Stimulated activated CD8-positive, alpha-beta memory T cell treated with anti-CD3 and anti-CD28 coated beads, Interleukin-2, amount 100 ng/mL, for 1 hour (primary cell): ENCODE results near the gene CFB.
"Not testable (repeated sequence)": the region's sequence is repeated elsewhere in the genome, so short reads cannot be mapped to it uniquely, and the experiment has no call there.

Experiments
- DNase-seq, 2 donors: peaks; one replicate each; pipeline ENCODE4 v3.0.0-alpha.2; 2020; ENCODE audit warnings: low read depth in 2 of 2

Gene CFB

DNA sequence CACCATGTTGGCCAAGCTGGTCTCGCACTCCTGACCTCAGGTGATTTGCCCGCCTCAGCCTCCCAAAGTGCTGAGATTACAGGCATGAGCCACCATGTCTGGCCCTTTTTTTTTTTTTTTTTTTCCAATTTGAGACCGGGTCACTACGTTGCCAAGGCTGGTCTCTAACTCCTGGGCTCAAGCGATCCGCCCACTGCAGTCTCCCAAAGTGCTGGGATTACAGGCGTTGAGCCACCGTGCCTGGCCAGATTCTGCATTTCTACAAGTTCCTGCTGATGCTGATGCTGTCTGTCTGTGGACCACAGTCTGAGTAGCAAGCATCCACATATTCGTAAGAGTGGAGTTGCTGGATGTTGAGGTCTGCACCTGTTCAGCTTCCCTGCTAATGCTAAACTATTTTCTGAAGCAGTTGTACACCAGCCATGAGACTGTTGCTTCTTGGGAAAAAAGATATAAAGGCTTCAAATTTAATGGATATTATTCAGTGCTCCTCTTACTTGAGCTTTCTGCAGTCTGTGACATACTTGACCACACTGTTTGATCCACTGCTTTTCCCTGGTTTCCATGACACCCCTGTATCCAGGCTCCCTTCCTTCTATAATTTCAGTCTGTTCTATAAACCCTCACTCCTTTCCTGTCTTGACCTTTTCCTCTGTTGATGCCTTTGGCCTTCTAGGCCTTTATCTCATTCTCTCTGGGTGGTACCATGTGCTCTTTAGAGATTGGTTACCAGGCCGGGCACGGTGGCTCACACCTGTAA, 33.9 kb upstream of the CFB start:
- no peak for DNase-seq

DNA sequence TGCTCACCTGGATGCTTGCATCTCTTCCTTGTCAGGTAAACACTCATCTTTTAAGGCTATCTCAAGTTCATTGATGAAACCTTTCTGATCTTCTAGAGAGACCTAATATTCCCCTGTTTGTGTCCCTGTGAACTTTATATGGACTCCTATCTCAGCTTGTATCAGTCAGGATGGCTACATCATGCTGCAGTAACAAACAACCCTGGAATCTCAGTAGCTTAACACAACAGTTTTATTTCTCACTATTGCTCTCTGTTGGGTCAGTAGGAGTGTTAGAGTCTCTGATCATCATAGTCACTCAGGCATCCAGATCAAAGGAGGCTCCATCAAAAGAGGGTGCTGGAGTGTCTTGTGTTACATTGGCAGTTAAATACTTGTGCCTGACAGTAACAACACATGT, 30.5 kb upstream of the CFB start:
- no peak for DNase-seq

DNA sequence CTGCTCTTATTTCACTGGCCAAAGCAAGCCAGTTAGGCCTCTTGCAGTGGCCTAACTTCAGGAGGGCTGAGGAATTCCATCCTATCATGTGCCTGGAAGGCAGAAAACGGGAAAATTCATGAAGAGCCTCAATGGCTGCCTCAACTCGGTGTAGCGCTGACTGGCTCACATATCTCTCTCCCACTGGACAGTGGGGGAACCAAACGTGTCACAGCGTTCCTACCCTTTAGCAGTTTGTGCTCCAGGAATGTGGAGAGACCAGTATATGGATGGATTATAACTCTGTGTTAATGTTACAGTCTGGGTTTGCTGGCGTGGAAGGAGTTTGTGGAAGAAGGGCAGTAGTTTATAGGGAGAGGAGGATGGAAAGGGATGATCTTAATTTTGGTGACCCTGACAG, 30.1 kb upstream of the CFB start:
- DNase-seq, result no peak

DNA sequence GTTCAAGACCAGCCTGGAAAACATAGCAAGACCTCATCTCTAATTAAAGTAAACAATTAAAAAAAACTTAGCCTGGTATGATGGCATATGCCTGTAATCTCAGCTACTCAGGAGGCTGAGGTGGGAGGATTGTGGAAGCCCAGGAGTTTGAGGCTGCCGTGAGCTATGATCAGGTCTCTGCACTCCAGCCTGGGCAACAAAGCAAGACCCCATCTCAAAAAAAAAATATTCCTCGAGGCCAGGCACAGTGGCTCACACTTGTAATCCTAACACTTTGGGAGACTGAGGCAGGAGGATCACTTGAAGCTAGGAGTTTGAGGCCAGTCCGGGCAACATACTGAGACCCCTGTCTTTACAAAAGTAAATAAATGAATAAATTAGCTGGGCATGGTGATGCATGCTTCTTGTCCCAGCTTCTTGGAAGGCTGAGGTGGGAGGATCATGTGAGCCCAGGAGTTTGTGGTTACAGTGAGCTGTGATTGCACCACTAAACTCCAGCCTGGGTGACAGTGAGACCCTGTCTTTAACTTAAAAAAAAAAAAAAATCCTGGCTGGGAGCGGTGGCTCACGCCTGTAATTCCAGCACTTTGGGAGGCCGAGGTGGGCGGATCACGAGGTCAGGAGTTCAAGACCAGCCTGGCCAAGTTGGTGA, 27.7 kb upstream of the CFB start:
- DNase-seq, result no peak

DNA sequence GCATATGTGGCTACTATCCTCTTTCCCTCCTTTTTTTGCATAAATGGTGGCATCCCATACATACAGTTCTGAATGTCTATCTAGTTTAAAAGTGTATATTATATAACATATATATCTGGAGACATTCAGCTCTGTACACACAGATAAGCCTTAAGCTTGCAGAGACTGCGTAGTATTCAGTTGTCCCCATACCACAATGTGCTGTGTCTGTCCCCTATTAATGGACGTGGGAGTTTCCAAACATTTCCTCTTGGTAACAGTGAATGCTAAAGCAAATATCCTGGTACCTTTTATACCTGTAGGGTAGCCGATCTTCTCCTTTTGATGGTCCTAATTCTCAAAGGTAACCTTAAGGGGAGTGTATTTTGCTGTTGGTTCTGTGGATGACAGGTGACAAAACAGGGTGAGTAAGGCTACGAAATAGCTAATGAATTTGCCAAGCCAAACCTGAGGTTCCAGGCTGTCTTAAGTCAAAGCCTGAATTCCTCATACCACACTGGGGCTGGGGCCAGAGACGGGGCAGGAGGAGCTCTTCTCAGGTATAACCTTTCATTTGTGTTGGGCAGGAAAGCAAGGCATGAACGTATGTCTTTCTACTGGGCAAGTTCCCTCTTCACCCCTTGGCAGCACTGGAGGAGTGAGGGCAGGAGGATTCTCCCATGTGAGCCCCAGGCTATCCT, 26.1 kb upstream of the CFB start:
- no peak for DNase-seq

DNA sequence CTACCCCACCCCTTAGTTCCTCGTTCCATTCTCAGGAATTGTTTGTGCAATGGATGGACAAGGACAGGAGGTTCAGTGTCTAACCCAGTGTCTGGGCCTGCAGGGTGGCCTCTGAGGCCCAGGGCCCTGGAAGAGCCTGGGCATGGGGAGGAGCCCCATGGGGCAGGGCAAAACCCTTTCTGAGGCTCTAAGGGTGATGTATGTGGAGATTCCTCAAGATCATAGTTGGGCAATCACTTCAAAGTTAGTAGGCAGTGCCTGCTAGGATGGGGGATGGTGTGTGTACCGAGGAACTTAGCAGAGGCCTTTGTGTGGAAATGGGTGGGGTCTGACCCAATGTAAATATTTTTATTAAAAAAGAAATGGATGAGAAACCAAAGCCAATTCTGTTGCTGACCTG, 25.1 kb upstream of the CFB start:
- no peak for DNase-seq

DNA sequence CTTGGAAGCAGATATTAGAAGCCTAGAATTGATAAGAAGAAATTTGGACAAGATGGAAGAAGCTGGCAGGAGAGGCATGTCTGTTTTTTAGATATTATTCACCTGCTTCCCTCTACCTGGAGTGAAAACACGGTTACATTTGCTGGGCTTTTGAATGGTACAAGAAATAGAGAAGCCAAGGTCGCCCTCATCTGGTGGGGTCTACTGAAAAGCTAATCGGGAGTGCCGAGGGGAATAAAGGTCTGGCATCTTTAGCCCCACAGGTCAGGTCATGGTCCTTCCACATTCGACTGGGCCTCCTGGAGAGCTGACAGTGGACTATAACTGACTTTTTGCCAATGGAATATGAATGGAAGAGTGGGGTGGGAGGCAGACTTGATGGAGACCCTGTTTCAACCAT, 23.0 kb upstream of the CFB start:
- no peak for DNase-seq

DNA sequence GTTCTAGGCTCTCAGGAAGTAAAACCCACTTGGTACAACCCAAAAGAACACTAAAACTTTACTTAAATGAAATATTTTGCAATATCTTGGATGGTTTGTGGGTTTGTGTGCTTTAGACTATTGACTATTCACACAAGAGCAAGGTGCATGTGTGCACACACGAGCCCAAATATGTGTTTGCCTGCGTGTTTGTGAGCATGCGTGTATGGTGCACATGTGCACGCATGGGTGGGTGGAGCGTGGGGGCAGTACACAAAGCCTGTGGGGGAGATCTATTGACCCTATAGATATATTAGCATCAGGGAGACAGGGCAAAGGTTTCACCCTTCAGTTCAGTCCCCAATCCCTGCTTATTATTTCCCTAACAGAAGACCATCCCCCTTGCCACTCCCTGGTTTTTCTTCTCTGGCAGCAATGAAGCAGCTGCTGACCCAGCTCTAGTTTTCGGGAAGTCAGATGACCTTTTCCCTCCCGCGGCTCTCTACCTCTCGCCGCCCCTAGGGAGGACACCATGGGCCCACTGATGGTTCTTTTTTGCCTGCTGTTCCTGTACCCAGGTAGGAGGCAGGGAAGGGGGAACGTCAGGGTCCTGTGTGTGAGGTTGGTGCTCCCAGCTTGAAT, 18.5 kb upstream of the CFB start, which contains the start of gene C2:
Gene C2, plus strand, starts transcription at position 476 of the 621 bp plus-strand sequence. Its CDS starts 36 bp downstream, at position 512.
- no peak for DNase-seq

DNA sequence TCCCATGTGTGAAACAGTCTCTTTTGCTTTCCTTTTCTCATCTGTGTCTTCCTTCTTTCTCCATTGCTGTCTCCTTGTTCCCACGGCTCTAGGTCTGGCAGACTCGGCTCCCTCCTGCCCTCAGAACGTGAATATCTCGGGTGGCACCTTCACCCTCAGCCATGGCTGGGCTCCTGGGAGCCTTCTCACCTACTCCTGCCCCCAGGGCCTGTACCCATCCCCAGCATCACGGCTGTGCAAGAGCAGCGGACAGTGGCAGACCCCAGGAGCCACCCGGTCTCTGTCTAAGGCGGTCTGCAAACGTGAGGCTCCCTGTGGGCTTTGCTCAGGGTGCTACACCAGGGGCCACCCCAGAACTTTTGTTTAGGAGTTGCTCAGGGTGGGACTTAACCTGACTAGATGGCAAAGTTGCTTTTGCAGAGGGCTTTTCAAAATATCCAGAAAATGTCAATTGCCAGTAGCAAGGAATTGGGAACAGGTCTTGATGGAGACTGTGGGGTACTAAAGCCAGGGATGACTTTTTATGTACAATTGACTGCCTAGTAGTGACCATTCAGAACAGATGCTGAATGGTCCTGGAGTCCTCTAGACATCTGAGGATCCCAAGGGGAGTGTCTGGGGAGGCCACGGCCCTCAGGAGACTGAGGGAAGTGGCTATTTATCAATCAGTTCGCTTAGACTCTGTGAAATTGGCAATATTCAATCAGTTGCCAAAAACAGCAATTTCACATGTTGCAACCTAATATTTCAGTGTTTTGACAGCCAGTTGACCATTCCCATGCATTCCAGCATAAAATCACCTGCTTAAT, 17.8 kb upstream of the CFB start:
- DNase-seq, result no peak

DNA sequence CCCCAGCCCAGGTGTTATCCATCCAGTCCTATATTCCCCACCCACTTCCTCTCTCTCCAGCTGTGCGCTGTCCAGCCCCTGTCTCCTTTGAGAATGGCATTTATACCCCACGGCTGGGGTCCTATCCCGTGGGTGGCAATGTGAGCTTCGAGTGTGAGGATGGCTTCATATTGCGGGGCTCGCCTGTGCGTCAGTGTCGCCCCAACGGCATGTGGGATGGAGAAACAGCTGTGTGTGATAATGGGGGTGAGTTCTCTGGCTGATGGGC, 17.3 kb upstream of the CFB start:
- no peak for DNase-seq

DNA sequence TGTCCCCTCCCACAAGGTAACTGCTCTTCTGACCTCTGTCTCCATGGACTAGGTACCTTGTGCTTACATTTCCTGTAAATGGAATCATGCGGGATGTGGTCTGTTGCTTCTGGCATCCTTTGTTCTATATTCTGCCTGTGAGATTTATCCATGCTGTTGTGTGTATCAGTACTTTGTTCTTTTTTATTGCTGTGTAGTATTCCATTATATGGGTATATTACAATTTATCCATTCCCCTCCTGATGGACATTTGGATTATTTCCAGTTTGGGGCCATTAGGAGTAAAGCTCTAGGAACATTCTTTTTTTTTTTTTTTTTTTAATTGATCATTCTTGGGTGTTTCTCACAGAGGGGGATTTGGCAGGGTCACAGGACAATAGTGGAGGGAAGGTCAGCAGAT, 14.9 kb upstream of the CFB start:
- DNase-seq, result no peak

DNA sequence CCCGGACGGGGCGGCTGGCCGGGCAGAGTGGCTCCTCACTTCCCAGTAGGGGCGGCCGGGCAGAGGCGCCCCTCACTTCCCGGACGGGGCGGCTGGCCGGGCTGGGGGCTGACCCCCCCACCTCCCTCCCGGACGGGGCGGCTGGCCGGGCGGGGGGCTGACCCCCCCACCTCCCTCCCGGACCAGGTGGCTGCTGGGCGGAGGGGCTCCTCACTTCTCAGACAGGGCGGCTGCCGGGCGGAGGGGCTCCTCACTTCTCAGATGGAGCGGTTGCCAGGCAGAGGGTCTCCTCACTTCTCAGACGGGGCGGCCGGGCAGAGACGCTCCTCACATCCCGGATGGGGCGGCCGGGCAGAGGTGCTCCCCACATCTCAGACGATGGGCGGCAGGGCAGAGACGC, 13.8 kb upstream of the CFB start:
- not testable (repeated sequence) for DNase-seq

DNA sequence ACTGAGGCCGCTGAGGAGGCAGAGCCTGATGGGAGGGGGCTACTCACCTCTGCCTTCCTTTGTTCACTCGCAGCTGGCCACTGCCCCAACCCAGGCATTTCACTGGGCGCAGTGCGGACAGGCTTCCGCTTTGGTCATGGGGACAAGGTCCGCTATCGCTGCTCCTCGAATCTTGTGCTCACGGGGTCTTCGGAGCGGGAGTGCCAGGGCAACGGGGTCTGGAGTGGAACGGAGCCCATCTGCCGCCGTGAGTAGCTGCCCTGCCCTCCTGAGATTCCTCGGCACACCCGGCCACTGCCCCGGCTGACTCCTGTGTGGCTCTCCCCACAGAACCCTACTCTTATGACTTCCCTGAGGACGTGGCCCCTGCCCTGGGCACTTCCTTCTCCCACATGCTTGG, 12.4 kb upstream of the CFB start:
- no peak for DNase-seq

DNA sequence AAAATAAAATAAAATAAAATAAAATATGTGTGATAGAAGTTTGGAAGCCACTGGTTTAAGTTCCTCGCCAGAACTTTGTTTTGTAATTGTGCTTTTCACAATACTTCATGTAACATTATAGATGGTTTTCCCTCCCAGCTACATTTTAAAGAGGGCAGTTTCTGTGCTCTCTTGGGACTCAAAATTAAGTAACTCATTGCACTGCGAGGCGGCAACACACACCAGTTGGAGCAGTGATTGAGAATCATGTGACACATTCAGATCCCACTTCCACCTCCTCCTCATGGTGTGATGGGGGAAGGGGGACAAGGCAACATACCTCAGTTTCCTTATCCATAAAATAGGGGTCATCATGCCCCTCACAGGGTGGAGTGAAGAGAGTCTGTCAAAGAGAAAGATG, 10.9 kb upstream of the CFB start:
- DNase-seq, result no peak

DNA sequence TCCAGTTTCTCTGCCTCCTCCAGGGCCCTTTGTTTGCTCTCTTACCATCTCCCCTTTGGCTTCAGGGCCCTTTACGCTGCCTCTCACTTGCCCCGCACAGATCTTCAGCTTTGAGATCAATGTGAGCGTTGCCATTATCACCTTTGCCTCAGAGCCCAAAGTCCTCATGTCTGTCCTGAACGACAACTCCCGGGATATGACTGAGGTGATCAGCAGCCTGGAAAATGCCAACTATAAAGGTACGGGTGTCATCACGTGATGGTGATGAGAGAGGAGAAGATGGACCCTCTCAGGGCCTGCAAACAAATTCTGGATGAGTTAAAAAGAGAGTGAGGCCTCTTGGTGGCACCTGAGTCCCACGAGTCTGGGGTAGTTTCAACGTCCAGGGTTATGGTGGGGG, 10.1 kb upstream of the CFB start:
- no peak for DNase-seq

DNA sequence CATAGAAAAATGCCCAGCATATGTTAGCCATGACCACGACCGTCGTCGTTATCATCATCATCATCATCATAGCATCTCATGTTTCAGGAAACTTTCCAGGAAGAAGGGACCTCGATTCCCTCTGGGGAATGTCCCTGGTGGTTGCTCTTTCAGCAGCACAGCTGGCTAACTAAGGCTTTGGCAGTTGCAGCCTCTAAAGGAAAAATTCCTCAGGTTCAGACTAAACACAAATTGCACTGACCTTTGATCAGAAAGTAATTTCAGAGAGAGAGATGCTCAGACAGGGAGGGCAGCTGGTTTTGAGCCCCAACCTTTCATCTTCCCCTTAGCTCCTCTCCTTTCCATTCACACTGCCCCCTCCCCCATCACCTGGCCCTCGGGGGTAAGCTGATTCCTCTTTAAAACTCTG, 5.6 kb upstream of the CFB start:
- no peak for DNase-seq

DNA sequence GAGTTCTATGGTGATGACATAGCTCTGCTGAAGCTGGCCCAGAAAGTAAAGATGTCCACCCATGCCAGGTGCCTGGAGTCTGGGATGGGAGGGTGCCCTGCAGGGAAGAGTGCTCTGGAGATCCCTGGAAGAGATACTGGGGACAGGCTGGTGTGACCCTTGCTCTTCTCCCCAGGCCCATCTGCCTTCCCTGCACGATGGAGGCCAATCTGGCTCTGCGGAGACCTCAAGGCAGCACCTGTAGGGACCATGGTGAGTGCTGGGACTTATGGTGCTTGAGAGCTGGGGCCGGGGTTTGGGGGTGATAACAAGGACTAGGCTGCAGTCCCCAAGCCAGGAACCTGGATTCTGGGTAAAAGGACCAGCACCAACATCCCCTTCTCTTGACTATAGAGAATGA, 2.2 kb upstream of the CFB start:
- DNase-seq, result no peak

DNA sequence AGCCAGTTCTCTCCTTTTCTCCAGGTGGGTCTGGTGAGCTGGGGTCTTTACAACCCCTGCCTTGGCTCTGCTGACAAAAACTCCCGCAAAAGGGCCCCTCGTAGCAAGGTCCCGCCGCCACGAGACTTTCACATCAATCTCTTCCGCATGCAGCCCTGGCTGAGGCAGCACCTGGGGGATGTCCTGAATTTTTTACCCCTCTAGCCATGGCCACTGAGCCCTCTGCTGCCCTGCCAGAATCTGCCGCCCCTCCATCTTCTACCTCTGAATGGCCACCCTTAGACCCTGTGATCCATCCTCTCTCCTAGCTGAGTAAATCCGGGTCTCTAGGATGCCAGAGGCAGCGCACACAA, 765 bp upstream of the CFB start:
- DNase-seq, result no peak

DNA sequence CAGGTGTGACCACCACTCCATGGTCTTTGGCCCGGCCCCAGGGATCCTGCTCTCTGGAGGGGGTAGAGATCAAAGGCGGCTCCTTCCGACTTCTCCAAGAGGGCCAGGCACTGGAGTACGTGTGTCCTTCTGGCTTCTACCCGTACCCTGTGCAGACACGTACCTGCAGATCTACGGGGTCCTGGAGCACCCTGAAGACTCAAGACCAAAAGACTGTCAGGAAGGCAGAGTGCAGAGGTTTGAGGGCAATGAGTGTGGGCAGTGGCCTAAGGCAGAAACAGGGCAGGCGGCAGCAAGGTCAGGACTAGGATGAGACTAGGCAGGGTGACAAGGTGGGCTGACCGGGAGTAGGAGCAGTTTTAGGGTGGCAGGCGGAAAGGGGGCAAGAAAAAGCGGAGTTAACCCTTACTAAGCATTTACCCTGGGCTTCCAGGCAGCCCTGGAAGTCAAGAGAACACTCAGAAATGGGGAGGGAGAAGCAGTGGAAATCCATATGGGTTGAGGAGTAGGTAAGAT, 533 bp downstream of the CFB start:
- DNase-seq, result no peak

DNA sequence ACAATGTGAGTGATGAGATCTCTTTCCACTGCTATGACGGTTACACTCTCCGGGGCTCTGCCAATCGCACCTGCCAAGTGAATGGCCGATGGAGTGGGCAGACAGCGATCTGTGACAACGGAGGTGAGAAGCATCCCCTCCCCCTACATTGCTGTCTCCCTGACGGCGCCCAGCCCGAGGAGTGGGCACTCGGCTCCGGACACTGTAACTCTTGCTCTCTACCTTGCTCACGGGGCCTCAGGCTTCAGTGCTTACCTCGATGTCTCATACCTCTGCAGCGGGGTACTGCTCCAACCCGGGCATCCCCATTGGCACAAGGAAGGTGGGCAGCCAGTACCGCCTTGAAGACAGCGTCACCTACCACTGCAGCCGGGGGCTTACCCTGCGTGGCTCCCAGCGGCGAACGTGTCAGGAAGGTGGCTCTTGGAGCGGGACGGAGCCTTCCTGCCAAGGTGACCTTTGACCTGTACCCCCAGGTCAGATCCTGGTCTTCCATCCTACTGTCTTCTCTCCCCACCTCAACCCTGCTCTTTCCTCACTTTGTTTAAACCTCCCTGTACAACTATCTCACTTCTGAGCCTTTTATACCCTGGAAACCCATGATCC, 1.3 kb downstream of the CFB start:
- DNase-seq, result no peak

DNA sequence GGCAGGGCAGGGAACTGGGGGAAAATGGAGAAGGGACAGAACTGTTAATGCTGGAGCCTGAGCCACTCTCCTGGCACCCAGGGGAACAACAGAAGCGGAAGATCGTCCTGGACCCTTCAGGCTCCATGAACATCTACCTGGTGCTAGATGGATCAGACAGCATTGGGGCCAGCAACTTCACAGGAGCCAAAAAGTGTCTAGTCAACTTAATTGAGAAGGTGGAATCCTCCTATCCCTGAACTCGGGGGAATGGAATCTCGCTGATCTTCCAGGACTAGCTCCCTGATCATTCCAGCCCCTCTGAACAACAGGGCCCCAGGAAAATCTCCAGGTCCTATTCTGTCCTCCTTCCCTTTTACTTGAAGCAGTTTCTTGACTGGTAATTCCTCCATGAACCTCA, 2.0 kb downstream of the CFB start:
- no peak for DNase-seq

DNA sequence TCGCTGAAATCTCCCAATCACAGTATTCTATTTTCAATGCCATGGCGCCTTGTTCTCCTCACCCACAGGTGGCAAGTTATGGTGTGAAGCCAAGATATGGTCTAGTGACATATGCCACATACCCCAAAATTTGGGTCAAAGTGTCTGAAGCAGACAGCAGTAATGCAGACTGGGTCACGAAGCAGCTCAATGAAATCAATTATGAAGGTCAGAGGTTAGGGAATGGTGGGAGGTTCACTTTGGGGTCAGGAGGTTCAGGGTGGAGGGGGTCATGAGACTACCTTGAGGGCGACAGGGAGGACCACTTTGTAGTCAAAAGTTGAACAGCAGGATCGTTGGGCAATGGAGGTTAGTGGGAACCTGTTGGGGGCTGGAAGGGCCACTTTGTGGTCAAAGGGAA, 2.4 kb downstream of the CFB start:
- no peak for DNase-seq
